BJ (cell line): ENCODE results near the gene PALD1. TPM values are rescaled to one million over a fixed set of nuclear protein-coding genes. Genes with fewer than 3 reads are reported as not detected.

ENCODE experiments used
- CTCF ChIA-PET: fragments of 350-600 bp; formaldehyde crosslinking; extraction: SDS; loops from one replicate; lab custom pipeline; 2021; ENCODE audit warnings: antibody characterized with exemption, inconsistent platforms; lab: Yijun Ruan, JAX
- POLR2A ChIA-PET: fragments of 300-600 bp; sonication (Branson Sonifier 250); formaldehyde crosslinking; extraction: SDS; loops from one replicate; lab custom pipeline; 2021; ENCODE audit warnings: antibody characterized with exemption; lab: Charles Lee
- DNase-seq: peaks from one replicate; pipeline ENCODE4 v3.0.0-alpha.2; 2011; ENCODE audit warnings: low read depth
- H3K27me3 ChIP-seq: 2 replicates; pipeline ENCODE4 v1.6.0; 2011; ENCODE audit warnings: low read length; ENCODE audit not compliant: control insufficient read depth, insufficient read depth
- H3K36me3 ChIP-seq: 2 replicates; pipeline ENCODE4 v1.5.1; 2011; ENCODE audit warnings: low read length; ENCODE audit not compliant: control insufficient read depth, insufficient read depth
- H3K4me3 ChIP-seq: 2 replicates; pipeline ENCODE4 v1.5.1; 2011; ENCODE audit warnings: low read depth, mild to moderate bottlenecking, control low read depth, low read length
- CTCF ChIP-seq: IDR thresholded peaks from 2 replicates; pipeline ENCODE4 v1.5.1; 2011; ENCODE audit warnings: low read depth, mild to moderate bottlenecking, control low read depth, inconsistent platforms, low read length, moderate library complexity; ENCODE audit not compliant: insufficient read depth
- polyA plus RNA-seq: library from polyadenylated mRNA; depleted of rRNA; stranded (reverse); fragments of >200 nt; gene quantifications from 2 replicates; pipeline ENCODE4 v1.2.3, GENCODE V29; 2011

The PALD1 gene
- polyA plus RNA-seq, 1 experiment: 0.10 TPM

GRCh38 chr10:70542565-70542938 lies 64.0 kb downstream of the PALD1 start:
- H3K36me3 ChIP-seq: no peaks in the 10 kb centered on the region
- H3K4me3 ChIP-seq: no peak overlapping the region
- no peak for DNase-seq
- no peaks in the 10 kb centered on the region; the same call in 1 of the 2 replicates for H3K27me3 ChIP-seq
- ChIA-PET POLR2A (no interaction called here), CTCF (interaction anchor here (0.6 to 9.8 kb wide), 3 partner anchors 81 to 377 kb away, joined by 4 to 123 read pairs (median 5); no protein-coding TSS in a partner anchor)
- TF ChIP-seq CTCF: peak; percentile 23; the same call in 1 of the 2 replicates

- Histone ChIP-seq H3K27me3 (no peaks in the 10 kb centered on the region; the same call in 1 of the 2 replicates), H3K4me3 (no peak overlapping the region), H3K36me3 (no peaks in the 10 kb centered on the region)
- no peak for DNase-seq
- CTCF ChIA-PET: interaction anchor here (9.8 kb wide), 1 partner anchor 82 kb away, joined by 123 read pairs; no protein-coding TSS in a partner anchor
- TF ChIP-seq CTCF: no peak
- POLR2A ChIA-PET: no interaction called here
These were observed 65.3 kb downstream of the PALD1 start for GRCh38 chr10:70543911-70544310.

DNA sequence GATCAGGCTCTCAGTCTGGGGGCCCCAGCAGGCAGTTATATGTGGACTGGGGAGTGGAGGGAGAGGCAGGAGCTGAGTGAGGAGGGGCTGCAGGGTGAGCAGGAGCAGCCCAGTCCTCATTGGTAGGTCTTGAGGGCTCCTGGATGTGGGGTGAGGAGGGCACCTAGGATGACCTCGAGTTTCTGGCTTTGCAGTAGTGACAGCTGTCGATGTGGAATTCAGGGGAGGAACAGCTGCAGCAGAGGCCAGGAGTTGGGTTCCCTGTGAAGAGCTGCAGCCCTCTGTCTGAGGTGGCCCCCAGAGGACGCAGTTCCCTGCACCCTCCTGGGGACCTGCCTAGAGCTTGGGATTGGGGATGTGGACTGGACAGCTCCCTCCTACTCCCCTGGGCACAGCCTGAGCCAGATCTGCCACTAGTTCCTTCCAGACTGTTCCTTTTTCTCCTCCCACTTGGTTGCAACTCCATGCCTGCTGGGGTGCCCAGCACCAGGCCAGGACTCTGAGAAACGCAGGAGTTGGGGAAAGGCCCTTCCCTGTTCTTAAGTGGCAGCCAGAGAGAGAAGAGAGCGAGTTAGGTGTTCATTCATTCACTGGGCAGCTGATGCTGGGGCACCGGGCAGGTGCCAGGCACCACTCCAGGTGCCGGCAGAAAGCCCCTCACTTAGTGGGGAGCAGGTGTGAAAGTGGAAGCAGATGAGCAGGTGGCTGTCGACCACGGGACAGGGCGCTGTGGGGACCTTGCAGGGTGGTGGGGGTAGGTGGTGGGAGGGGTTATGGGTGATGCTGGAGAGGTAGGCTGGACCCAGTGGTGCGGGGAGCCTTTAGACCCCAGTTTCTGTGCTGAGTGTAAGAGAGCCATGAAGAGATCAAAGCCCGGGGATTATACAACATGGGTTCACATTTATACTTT lies 66.1 kb downstream of the PALD1 start:
- no peak for DNase-seq
- ChIA-PET POLR2A (no interaction called here), CTCF (interaction anchor here (9.8 kb wide), 1 partner anchor 83 kb away, joined by 123 read pairs; no protein-coding TSS in a partner anchor)

GRCh38 chr10:70546584-70546983 lies 68.0 kb downstream of the PALD1 start:
- Histone ChIP-seq H3K4me3 (no peak overlapping the region), H3K36me3 (no peaks in the 10 kb centered on the region), H3K27me3 (no peaks in the 10 kb centered on the region; the same call in 1 of the 2 replicates)
- no peak for TF ChIP-seq CTCF
- CTCF ChIA-PET: no interaction called here
- no peak for DNase-seq
- POLR2A ChIA-PET: no interaction called here

More for the DNA sequence above, 66.1 kb downstream of the PALD1 start:
- Histone ChIP-seq H3K4me3 (no peak overlapping the region), H3K27me3 (no peaks in the 10 kb centered on the region; the same call in 1 of the 2 replicates), H3K36me3 (no peaks in the 10 kb centered on the region)
- TF ChIP-seq CTCF: no peak

DNA sequence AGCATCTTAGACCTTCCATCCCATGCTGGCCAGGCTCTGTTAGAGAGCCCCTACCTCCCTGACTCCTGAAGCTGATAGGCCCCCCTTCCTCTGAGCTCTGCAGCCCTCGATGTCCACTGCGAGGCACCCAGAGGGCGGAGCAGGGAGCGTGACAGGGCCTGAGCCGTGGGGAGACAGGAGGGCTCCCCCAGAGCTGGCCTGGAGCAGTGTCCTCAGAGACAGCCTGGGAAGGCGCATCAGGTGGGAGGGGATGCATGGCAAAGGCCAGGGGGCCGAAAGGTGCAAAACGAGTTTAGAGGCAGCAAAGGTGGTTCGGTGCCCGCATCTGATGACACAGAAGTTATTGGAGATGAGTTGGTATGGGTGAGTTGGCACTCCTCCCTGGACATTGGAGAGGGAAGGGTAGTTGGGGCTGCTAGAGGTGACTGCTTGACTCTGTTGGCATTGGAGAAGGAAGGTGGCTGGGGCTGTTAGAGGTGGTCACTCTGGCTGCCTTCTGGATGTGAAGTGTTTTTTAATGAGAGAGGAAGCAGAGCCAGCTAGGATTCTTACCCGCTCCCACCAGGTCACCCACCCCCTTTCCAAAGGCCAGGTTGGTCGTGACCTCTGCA lies 70.9 kb downstream of the PALD1 start:
- TF ChIP-seq CTCF: no peak
- no peaks in the 10 kb centered on the region for H3K36me3 ChIP-seq
- H3K27me3 ChIP-seq: no peaks in the 10 kb centered on the region
- CTCF ChIA-PET: interaction anchor here (0.6 to 7.1 kb wide), 32 partner anchors 9 to 373 kb away, joined by 3 to 171 read pairs (median 3); no protein-coding TSS in a partner anchor
- no peak for DNase-seq
- no peak overlapping the region for H3K4me3 ChIP-seq
- POLR2A ChIA-PET: no interaction called here
